Activated CD4-positive, alpha-beta T cell treated with anti-CD3 and anti-CD28 coated beads, Interleukin-2, amount 50 U/mL, for 24 hours (primary cell): ENCODE data around the gene MAMSTR.

Experiments
- DNase-seq, 2 donors: peaks; one replicate each; pipeline ENCODE4 v3.0.0-alpha.2; 2020; ENCODE audit warnings: low read depth in 1 of 2, low spot score in 1 of 2

MAMSTR gene

GRCh38 chr19:48668332-48668731 lies 51.2 kb downstream of the MAMSTR start:
- no peak for DNase-seq

- DNase-seq = no peak
Measured at GRCh38 chr19:48665786-48666185, 53.7 kb downstream of the MAMSTR start.

- no peak for DNase-seq
Measured at GRCh38 chr19:48664476-48664875, 55.0 kb downstream of the MAMSTR start.

GRCh38 chr19:48663667-48664066 lies 55.9 kb downstream of the MAMSTR start:
- no peak for DNase-seq
